ENCODE data around the gene KCNJ16. TPM values are rescaled to one million over a fixed set of nuclear protein-coding genes. Genes with fewer than 3 reads are reported as not detected.

The KCNJ16 gene
- total and polyA plus RNA-seq, 2 experiments from 2014 or later, result not detected

- Histone ChIP-seq H3K27me3 (no peaks in the 10 kb centered on the region), H3K27ac (no peak overlapping the region), H3K4me1 (ENCODE audit: low read depth) (no peaks in the 10 kb centered on the region), H3K4me3 (no peak overlapping the region), H3K9me3 (ENCODE audit: low read depth) (no peaks in the 10 kb centered on the region), H3K36me3 (no peaks in the 10 kb centered on the region)
- no peak for DNase-seq (ENCODE audit: low read depth in 1 of 2, low spot score in 1 of 2)
- no peak for TF ChIP-seq CTCF (IDR thresholded peaks at IDR 0.05; ENCODE audit: low read depth, low read length)
Observed at GRCh38 chr17:70127221-70127873, 52.3 kb downstream of the KCNJ16 start.

GRCh38 chr17:70128727-70129238 is 53.8 kb downstream of the KCNJ16 start:
- Histone ChIP-seq H3K27ac (no peak overlapping the region), H3K4me1 (ENCODE audit: low read depth) (no peaks in the 10 kb centered on the region), H3K4me3 (no peak overlapping the region), H3K36me3 (no peaks in the 10 kb centered on the region), H3K9me3 (ENCODE audit: low read depth) (no peaks in the 10 kb centered on the region), H3K27me3 (no peaks in the 10 kb centered on the region)
- no peak for DNase-seq (ENCODE audit: low read depth in 1 of 2, low spot score in 1 of 2)
- no peak for TF ChIP-seq CTCF (IDR thresholded peaks at IDR 0.05; ENCODE audit: low read depth, low read length)

GRCh38 chr17:70130289-70130688 is 55.3 kb downstream of the KCNJ16 start:
- H3K27ac ChIP-seq, result no peak overlapping the region
- H3K4me1 ChIP-seq (ENCODE audit: low read depth), result no peaks in the 10 kb centered on the region
- H3K36me3 ChIP-seq, result no peaks in the 10 kb centered on the region
- H3K27me3 ChIP-seq, result no peaks in the 10 kb centered on the region
- H3K9me3 ChIP-seq (ENCODE audit: low read depth), result no peaks in the 10 kb centered on the region
- no peak for TF ChIP-seq CTCF (IDR thresholded peaks at IDR 0.05; ENCODE audit: low read depth, low read length)
- no peak overlapping the region for H3K4me3 ChIP-seq
- no peak for DNase-seq (ENCODE audit: low read depth in 1 of 2, low spot score in 1 of 2)

- TF ChIP-seq CTCF (IDR thresholded peaks at IDR 0.05; ENCODE audit: low read depth, low read length), result no peak
Observed at GRCh38 chr17:70132505-70132904, 57.5 kb downstream of the KCNJ16 start.

GRCh38 chr17:70134042-70134441 is 59.0 kb downstream of the KCNJ16 start:
- no peak for TF ChIP-seq CTCF (IDR thresholded peaks at IDR 0.05; ENCODE audit: low read depth, low read length)
- Histone ChIP-seq H3K27ac (no peak overlapping the region), H3K4me3 (no peak overlapping the region), H3K27me3 (no peaks in the 10 kb centered on the region), H3K4me1 (ENCODE audit: low read depth) (peaks cover 5% of the 10 kb centered on the region), H3K9me3 (ENCODE audit: low read depth) (no peaks in the 10 kb centered on the region), H3K36me3 (no peaks in the 10 kb centered on the region)
- no peak for DNase-seq (ENCODE audit: low read depth in 1 of 2, low spot score in 1 of 2)

More at GRCh38 chr17:70132505-70132904, 57.5 kb downstream of the KCNJ16 start:
- no peak overlapping the region for H3K27ac ChIP-seq
- no peaks in the 10 kb centered on the region for H3K27me3 ChIP-seq
- DNase-seq (ENCODE audit: low read depth in 1 of 2, low spot score in 1 of 2), result no peak
- no peaks in the 10 kb centered on the region for H3K9me3 ChIP-seq (ENCODE audit: low read depth)
- H3K36me3 ChIP-seq, result no peaks in the 10 kb centered on the region
- no peaks in the 10 kb centered on the region for H3K4me1 ChIP-seq (ENCODE audit: low read depth)
- no peak overlapping the region for H3K4me3 ChIP-seq

Measured in cardiac muscle cell (in vitro differentiated cells and primary cell).